GM13977 (cell line): ENCODE data around the gene PFKFB2.

Experiments
- DNase-seq: peaks from one replicate; pipeline ENCODE4 v3.0.0; 2012; ENCODE audit warnings: low spot score
- CTCF ChIP-seq: IDR thresholded peaks from 2 replicates; pipeline ENCODE4 v1.5.1; 2012; ENCODE audit warnings: mild to moderate bottlenecking, control low read depth; ENCODE audit not compliant: insufficient read depth; ENCODE audit errors: extremely low read depth, missing control alignments
- in situ Hi-C: fragments of 300-500 bp; cut with MboI; formaldehyde crosslinking; loops from one replicate; pipeline ENCODE4 v1.12.0; 2022; ENCODE audit warnings: low sequenced_read_pairs, low pct_unique_long_range_greater_than_20kb, mixed read lengths, inconsistent platforms; ENCODE audit not compliant: unreplicated experiment

Gene PFKFB2

GRCh38 chr1:207018707-207019106 is 34.4 kb upstream of the PFKFB2 start:
- no peak for DNase-seq
- in situ Hi-C loops, result no loop called here
- no peak for TF ChIP-seq CTCF

GRCh38 chr1:207019161-207019560 is 33.9 kb upstream of the PFKFB2 start:
- no peak for TF ChIP-seq CTCF
- in situ Hi-C loops, result no loop called here
- no peak for DNase-seq

- no peak for TF ChIP-seq CTCF
- in situ Hi-C loops, result no loop called here
- no peak for DNase-seq
Observed at GRCh38 chr1:207019661-207020060, 33.4 kb upstream of the PFKFB2 start.

- TF ChIP-seq CTCF, result no peak
- no peak for DNase-seq
- in situ Hi-C loops, result no loop called here
Observed at GRCh38 chr1:207020065-207020708, 32.9 kb upstream of the PFKFB2 start.

GRCh38 chr1:207020709-207021107 is 32.4 kb upstream of the PFKFB2 start:
- no peak for TF ChIP-seq CTCF
- in situ Hi-C loops, result no loop called here
- no peak for DNase-seq

- no peak for TF ChIP-seq CTCF
- in situ Hi-C loops, result no loop called here
- no peak for DNase-seq
Observed at GRCh38 chr1:207021139-207021861, 31.8 kb upstream of the PFKFB2 start.
